ENCODE results near the gene KRT13.

KRT13 gene

DNA sequence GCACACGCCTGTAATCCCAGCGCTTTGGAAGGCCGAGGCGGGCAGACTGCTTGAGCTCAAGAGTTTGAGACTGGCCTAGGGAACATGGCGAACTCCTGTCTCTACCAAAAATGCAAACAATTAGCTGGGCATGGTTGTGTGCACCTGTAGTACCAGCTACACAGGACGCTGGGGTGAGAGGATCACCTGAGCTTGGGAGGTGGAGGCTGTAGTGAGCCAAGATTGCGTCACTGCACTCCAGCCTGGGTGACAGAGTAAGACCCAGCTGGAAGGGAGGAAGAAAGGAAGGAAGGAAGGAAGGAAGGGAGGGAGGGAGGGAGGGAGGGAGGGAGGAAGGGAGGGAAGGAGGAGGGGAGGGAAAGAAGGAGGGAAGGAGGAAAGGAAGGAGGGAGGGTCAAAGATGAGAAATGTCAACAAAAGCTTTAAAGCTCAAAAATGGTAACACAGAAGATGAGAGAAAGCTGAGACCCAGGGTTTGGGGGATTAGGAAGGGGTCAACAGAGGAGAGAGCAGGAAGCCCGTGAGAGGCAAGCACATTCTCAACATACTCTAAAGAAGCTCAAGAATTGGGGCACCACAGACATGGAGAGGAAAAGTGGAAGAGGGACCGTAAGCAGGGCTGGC lies 27.6 kb upstream of the KRT13 start:
- peaks cover 16% of the 10 kb centered on the region; the same call in 1 of the 2 replicates for H3K27me3 ChIP-seq (ENCODE audit: low read depth)
- no peaks in the 10 kb centered on the region for H3K4me1 ChIP-seq
- H3K4me3 ChIP-seq = no peak overlapping the region
- no peaks in the 10 kb centered on the region for H3K36me3 ChIP-seq (replicated peaks)
- in situ Hi-C loops (cut with MboI; ENCODE audit: low sequenced_read_pairs) = no loop called here
- no peaks in the 10 kb centered on the region for H3K9me3 ChIP-seq
- DNase-seq (ENCODE audit: low spot score in 2 of 2) = no peak

- DNase-seq (ENCODE audit: low spot score in 2 of 2) = no peak
- H3K27me3 ChIP-seq (ENCODE audit: low read depth) = peaks cover 16% of the 10 kb centered on the region; the same call in 1 of the 2 replicates
- no peaks in the 10 kb centered on the region for H3K4me1 ChIP-seq
- H3K4me3 ChIP-seq = no peak overlapping the region
- no peaks in the 10 kb centered on the region for H3K36me3 ChIP-seq (replicated peaks)
- in situ Hi-C loops (cut with MboI; ENCODE audit: low sequenced_read_pairs) = no loop called here
- H3K9me3 ChIP-seq = no peaks in the 10 kb centered on the region
These were observed 26.6 kb upstream of the KRT13 start for GRCh38 chr17:41531993-41532392.

DNA sequence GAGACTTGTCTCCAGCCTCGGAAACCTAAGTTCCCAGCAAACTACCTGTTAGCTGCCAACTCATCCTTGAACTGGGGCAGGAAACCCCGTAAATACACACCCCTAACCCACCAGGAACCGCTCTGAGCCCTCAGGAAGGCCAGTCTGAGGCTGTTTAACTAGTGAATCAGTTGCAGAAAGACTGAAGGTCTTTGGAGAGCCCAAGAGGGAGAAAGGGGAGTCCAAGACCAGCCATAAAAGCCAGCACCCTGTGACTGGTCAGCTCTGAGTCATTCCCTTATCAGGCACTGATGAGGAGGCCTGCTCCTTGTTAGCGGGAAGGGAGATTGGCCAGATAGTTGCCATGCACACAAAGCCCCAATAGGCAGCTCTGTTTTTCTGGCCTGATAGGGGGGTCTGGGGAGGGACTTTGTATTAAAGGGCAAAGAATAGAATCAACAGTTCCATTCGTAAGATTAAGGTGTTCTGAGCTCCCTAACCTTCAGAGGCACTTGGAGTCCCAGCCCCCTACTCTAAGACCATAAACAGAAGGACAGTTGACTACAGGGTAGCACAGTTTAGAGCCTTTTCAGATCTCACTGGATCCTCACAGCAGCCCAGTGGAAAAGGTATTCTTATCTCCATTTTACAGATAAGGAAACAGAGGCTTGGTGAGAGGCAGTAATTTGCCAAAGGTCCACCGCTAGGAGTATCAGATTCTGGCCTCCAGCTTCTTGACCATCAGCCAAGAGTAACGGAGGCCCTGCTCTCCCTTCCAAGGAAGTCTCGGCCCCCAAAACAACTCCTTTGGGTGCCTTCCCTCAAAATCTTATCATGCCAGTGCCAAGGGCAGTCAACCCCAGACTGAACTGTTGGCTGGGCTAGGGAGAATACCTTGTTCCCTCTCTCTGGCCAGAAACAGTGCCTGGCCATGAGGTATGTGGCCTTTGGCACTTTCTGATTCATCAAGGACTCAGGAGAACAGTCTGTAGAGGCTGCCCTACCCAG lies 24.9 kb upstream of the KRT13 start:
- no peak for DNase-seq (ENCODE audit: low spot score in 2 of 2)
- no peaks in the 10 kb centered on the region for H3K36me3 ChIP-seq (replicated peaks)
- no peaks in the 10 kb centered on the region for H3K9me3 ChIP-seq
- in situ Hi-C loops (cut with MboI; ENCODE audit: low sequenced_read_pairs) = no loop called here
- H3K27me3 ChIP-seq (ENCODE audit: low read depth) = peaks cover 13% of the 10 kb centered on the region; the same call in 1 of the 2 replicates
- H3K4me1 ChIP-seq = no peaks in the 10 kb centered on the region
- no peak overlapping the region for H3K4me3 ChIP-seq

GRCh38 chr17:41529491-41529915 lies 24.1 kb upstream of the KRT13 start:
- no peaks in the 10 kb centered on the region for H3K9me3 ChIP-seq
- no peaks in the 10 kb centered on the region for H3K36me3 ChIP-seq (replicated peaks)
- no peaks in the 10 kb centered on the region for H3K4me1 ChIP-seq
- peaks cover 12% of the 10 kb centered on the region; the same call in 1 of the 2 replicates for H3K27me3 ChIP-seq (ENCODE audit: low read depth)
- in situ Hi-C loops (cut with MboI; ENCODE audit: low sequenced_read_pairs) = no loop called here
- no peak for DNase-seq (ENCODE audit: low spot score in 2 of 2)
- no peak overlapping the region for H3K4me3 ChIP-seq

DNA sequence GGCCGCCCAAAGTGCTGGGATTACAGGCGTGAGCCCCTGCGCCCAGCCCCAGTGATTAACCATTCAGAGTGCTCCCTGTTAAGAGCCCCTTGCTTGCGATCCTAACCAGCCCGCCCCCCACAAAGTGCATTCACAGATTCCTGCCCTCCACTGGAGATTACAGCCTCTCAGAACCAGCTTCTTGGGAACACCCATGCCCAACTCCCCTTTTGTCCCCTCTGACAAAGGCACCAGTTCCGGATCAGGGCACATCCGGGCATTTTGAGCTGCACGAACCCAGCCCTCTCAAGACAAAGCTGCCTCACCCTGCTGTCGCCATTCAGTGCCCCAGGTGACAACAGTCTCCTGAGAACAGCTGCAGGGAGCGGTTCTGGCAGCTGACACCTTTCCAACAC lies 23.5 kb upstream of the KRT13 start:
- DNase-seq (ENCODE audit: low spot score in 2 of 2) = no peak
- in situ Hi-C loops (cut with MboI; ENCODE audit: low sequenced_read_pairs) = no loop called here
- Histone ChIP-seq H3K27me3 (ENCODE audit: low read depth) (peaks cover 12% of the 10 kb centered on the region; the same call in 1 of the 2 replicates), H3K36me3 (replicated peaks) (no peaks in the 10 kb centered on the region), H3K4me3 (no peak overlapping the region), H3K9me3 (no peaks in the 10 kb centered on the region), H3K4me1 (no peaks in the 10 kb centered on the region)

- Histone ChIP-seq H3K4me3 (no peak overlapping the region), H3K36me3 (replicated peaks) (no peaks in the 10 kb centered on the region), H3K4me1 (no peaks in the 10 kb centered on the region), H3K27me3 (ENCODE audit: low read depth) (peaks cover 7% of the 10 kb centered on the region; the same call in 1 of the 2 replicates), H3K9me3 (no peaks in the 10 kb centered on the region)
- in situ Hi-C loops (cut with MboI; ENCODE audit: low sequenced_read_pairs) = no loop called here
- no peak for DNase-seq (ENCODE audit: low spot score in 2 of 2)
These were observed 21.9 kb upstream of the KRT13 start for GRCh38 chr17:41527063-41528023.

- Histone ChIP-seq H3K36me3 (replicated peaks) (no peaks in the 10 kb centered on the region), H3K4me3 (no peak overlapping the region)
- in situ Hi-C loops (cut with MboI; ENCODE audit: low sequenced_read_pairs) = no loop called here
These were observed 18.8 kb upstream of the KRT13 start for GRCh38 chr17:41524261-41524660.

GRCh38 chr17:41523787-41524186 lies 18.4 kb upstream of the KRT13 start:
- H3K4me1 ChIP-seq = no peaks in the 10 kb centered on the region
- H3K27me3 ChIP-seq (ENCODE audit: low read depth) = no peaks in the 10 kb centered on the region; the same call in 1 of the 2 replicates
- H3K9me3 ChIP-seq = no peaks in the 10 kb centered on the region
- no peak overlapping the region for H3K4me3 ChIP-seq
- no peaks in the 10 kb centered on the region for H3K36me3 ChIP-seq (replicated peaks)
- in situ Hi-C loops (cut with MboI; ENCODE audit: low sequenced_read_pairs) = no loop called here
- no peak for DNase-seq (ENCODE audit: low spot score in 2 of 2)

More at GRCh38 chr17:41524261-41524660, 18.8 kb upstream of the KRT13 start:
- H3K9me3 ChIP-seq = no peaks in the 10 kb centered on the region
- DNase-seq (ENCODE audit: low spot score in 2 of 2) = no peak
- no peaks in the 10 kb centered on the region for H3K4me1 ChIP-seq
- H3K27me3 ChIP-seq (ENCODE audit: low read depth) = no peaks in the 10 kb centered on the region; the same call in 1 of the 2 replicates

- DNase-seq (ENCODE audit: low spot score in 2 of 2) = no peak
These were observed 17.8 kb upstream of the KRT13 start for GRCh38 chr17:41523225-41523593.

DNA sequence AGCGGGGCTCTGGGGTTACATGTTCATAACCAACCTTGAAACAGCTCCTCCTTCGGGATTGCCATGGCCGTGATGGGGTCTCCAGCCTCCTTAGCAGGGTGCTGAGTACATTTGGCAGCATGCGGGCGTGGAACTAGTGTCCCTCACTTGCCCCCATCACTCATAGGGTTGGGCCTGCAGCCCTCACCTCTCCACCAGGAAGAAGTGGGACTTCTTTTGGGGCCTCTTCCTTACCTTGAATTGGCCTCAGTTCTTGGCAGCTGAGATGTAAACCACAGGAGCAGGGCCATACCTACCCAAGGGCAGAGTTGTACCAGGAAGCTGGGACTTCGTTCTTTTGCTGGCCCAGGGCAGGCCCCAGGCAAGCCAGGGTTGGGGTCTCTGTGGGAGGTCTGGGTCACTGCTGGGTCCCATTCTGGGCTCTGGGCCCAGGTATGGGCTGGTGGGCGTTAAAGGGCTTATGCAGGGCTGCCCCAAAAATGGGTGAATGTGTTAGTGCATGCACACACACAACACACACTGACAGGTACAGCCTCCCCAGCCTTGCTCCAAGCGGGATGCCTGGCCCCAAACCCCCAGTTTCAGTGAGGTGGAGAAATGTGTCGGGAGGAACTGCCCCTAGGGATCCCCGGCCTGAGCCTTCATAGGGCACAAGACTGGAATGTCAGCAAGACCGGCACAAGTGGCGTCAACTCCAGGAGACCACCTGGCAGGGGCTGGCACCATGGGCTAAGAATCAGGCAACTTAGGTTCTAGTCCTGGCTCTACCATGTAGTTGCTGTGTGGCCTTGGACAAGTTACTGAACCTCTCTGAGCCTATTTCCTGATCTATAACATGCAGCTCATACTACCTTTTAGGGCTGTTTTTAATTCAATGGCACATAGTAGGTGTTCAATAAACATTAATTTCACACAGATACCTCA lies 17.2 kb upstream of the KRT13 start:
- Histone ChIP-seq H3K27me3 (ENCODE audit: low read depth) (no peaks in the 10 kb centered on the region), H3K4me1 (no peaks in the 10 kb centered on the region), H3K36me3 (replicated peaks) (no peaks in the 10 kb centered on the region), H3K4me3 (no peak overlapping the region), H3K9me3 (no peaks in the 10 kb centered on the region)
- in situ Hi-C loops (cut with MboI; ENCODE audit: low sequenced_read_pairs) = no loop called here
- DNase-seq (ENCODE audit: low spot score in 2 of 2) = no peak

More at GRCh38 chr17:41523225-41523593, 17.8 kb upstream of the KRT13 start:
- Histone ChIP-seq H3K9me3 (no peaks in the 10 kb centered on the region), H3K4me3 (no peak overlapping the region), H3K4me1 (no peaks in the 10 kb centered on the region), H3K27me3 (ENCODE audit: low read depth) (no peaks in the 10 kb centered on the region; the same call in 1 of the 2 replicates), H3K36me3 (replicated peaks) (no peaks in the 10 kb centered on the region)
- in situ Hi-C loops (cut with MboI; ENCODE audit: low sequenced_read_pairs) = no loop called here

GRCh38 chr17:41521574-41522261 lies 16.3 kb upstream of the KRT13 start:
- no peaks in the 10 kb centered on the region for H3K36me3 ChIP-seq (replicated peaks)
- no peaks in the 10 kb centered on the region for H3K27me3 ChIP-seq (ENCODE audit: low read depth)
- in situ Hi-C loops (cut with MboI; ENCODE audit: low sequenced_read_pairs) = no loop called here
- no peaks in the 10 kb centered on the region for H3K4me1 ChIP-seq
- H3K9me3 ChIP-seq = no peaks in the 10 kb centered on the region
- no peak overlapping the region for H3K4me3 ChIP-seq
- DNase-seq (ENCODE audit: low spot score in 2 of 2) = no peak

Data from HAP-1 (cell line).